Stimulated activated CD4-positive, alpha-beta T cell treated with anti-CD3 and anti-CD28 coated beads, Interleukin-4, amount 100 ng/mL, for 48 hours (primary cell): Measurements from ENCODE around the gene PFDN4.

Source experiments
- DNase-seq, 2 donors: peaks; one replicate each; pipeline ENCODE4 v3.0.0-alpha.2; 2020; ENCODE audit warnings: low read depth in 2 of 2

Gene PFDN4

GRCh38 chr20:54207743-54208547 lies at the start of gene PFDN4:
Gene PFDN4 (plus strand): TSS chr20:54208087. CDS start chr20:54208101, 14 bp downstream.
- DNase-seq = peak; percentile 66 to 76

DNA sequence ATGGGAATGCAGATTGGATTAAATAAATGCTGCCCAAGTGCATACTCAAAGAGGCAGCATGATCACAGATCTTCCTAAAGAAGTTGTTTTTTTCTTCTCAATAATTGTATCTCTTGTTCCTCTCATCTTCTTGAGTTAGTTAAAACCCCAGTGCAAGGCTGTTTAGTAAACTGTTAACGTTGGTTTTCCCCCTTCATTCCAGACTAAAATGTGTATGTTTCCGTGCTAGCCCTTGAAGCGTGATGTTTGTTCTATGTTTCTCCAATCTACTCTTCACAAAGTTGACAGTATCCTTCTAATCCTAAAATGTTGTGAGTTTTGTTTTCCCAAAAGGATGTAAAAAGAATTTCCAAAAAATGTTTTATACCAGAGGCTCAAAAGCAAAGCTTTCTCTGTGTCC lies 49.7 kb upstream of the PFDN4 start:
- no peak for DNase-seq

- DNase-seq = no peak
These were observed 49.0 kb upstream of the PFDN4 start for GRCh38 chr20:54158856-54159418.

DNA sequence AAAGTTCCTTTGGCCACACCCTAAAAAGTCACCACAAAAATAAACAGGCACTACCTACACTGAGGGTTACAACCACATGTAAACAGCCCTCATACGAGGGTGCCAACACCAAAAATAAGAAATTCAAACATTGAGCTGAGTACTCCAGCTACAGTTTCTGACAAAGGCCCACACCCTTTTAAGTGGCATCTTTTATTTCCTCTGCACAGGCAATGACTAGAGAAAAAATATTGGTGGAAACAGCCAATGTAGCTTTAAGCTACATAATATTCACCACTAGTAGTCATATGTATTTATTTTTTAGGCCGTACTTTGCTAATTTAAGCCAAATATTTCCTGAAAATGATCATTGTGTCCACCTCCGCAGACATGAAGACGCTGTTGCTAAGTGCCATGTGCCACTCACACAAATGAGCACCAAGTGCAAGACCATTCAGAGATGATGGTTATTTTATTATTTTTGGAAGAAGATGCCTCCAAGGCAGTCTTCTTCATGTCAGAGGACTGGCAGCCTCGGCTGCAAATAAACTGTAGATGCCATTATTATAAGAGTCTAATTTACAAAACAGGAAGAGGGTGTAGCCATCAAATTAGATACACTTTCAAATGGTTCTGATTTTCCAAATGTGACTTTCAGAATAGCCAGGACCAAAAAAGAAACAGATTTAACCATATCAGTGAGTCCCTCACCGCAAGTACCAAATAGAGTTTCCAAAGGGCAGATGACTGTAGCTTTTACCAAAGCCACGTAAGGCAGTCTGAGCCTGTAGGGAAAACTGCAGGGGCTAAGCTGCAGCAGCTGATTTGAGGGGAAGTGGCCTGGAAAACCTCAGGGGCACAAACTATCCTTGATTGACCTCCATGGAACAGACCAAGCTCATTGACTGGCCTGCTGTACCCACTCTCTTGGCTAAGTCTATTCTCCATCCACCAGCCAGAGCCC lies 47.6 kb upstream of the PFDN4 start:
- DNase-seq = no peak

- DNase-seq = no peak
These were observed 46.7 kb upstream of the PFDN4 start for GRCh38 chr20:54161008-54161820.

GRCh38 chr20:54161821-54162149 lies 46.1 kb upstream of the PFDN4 start:
- no peak for DNase-seq

- no peak for DNase-seq
These were observed 45.4 kb upstream of the PFDN4 start for GRCh38 chr20:54162378-54163009.

DNA sequence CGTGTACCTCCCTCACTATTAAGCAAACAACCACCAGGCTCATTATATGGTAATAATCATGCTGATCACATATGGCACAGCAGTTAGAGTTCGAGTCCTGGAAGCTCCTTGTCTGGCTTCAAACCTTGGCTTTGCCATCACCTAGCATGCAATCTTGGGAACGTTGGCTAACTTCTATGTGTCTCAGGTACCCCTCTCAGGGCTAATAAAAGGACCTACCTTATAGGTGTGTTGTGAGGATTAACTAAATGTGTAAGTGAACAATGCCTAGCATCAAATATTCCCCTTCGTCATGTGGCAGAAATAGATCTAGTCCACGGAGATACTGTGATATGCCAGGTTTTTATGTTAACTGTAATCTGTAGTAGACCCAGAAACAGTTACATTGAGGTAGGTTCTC lies 44.5 kb upstream of the PFDN4 start:
- DNase-seq = no peak

DNA sequence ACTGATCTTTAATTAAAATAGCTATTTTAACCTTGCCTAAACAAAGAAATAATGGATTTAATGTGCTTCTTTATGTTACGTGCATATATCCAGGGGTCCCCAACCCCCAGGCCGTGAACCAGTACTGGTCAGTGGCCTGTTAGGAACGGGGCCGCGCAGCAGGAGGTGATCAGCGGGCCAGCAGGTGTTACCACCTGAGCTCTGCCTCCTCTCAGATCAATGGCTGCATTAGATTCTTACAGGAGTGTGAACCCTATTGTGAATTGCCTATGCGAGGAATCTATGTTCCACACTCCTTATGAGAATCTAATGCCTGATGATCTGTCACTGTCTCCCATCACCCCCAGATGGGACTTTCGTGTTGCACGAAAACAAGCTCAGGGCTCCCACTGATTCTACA lies 42.9 kb upstream of the PFDN4 start:
- no peak for DNase-seq

DNA sequence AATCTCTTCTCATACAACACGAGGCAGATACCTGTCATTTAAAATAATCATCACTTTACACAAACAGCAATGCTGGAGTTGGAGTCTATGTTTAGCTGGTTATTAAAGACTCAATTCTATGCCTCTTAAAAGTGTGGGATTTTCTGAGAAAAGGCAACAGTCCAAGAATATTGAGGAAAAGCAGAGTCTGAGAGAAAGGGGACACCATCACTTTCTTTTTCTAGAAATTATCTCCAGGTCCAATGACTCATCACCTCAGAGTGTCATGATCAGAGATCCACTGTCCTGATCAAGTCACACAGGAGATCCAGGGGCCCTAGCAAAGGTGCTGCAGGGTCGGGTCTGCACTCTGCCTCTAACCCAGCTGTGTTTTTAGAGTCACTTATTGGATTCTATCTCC lies 42.1 kb upstream of the PFDN4 start:
- DNase-seq = no peak

- no peak for DNase-seq
These were observed 40.8 kb upstream of the PFDN4 start for GRCh38 chr20:54166987-54167662.

DNA sequence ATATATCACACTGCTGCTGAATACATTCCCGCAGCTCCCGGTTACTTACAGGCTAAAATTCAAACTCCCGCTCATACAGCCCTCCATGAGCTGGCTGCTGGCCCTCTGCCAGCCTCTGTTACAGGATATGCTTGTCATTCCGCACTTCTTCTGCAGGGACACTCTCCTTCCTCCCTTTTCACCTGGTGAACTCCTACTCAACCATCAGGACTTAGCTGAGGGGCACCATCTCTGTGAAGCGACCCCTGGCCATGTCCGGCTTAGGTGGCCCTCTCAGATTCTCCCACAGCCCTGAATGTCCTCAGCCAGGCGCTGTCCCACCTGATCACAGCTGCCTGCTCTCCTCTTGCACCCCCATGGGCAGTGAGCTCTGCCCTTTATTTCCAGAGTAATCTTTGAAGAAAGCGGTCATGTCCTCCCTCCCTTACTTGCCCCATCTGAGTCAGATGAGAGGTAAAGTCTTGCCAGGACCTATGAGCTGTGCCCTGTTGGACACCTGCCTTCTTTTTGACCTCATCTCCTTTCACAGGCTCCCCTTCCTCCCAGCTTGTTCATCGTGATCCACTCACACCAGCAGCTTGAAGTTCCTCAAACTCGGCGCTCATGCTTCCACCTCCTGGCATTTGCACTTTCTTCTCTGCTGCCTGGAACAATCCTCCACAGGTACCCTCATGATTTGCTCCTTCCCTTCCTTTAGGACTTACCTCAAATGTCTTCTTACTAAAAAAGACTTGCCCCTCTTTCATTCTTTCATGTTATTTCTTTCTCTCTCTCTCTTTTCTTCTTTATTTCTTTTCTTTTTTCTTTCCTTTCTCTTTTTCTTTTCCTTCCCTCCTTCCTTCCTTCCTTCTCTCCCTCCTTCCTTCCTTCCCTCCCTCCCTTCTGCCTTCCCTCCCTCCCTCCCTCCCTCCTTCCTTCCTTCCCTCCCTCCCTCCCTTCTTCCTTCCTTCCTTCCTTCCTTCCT lies 39.7 kb upstream of the PFDN4 start:
- no peak for DNase-seq

GRCh38 chr20:54168961-54169862 lies 38.7 kb upstream of the PFDN4 start:
- DNase-seq = no peak

- DNase-seq = no peak
These were observed 37.8 kb upstream of the PFDN4 start for GRCh38 chr20:54170026-54170471.

DNA sequence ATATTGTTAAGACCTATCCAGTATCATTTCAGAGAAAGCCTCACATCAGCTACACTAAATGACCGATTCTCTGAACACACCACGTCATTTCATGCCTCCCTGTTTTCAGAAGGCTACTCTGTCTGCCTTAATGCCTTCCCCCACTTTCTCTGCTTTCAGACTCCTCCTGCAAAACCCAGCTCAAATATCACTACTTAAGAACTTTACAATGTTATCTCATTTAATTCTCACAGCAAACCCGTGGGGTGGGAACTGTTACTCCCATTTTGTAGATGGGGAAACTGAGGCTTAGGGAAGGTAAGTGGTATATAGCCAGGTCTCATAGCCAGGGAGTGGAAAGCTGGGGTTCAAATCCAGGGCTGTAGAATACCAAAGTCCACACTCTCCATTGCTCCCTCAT lies 36.9 kb upstream of the PFDN4 start:
- no peak for DNase-seq

GRCh38 chr20:54172532-54172855 lies 35.4 kb upstream of the PFDN4 start:
- no peak for DNase-seq

GRCh38 chr20:54172856-54173652 lies 34.8 kb upstream of the PFDN4 start:
- no peak for DNase-seq
